ENCODE data around the gene CDK5RAP1.
"Not testable (repeated sequence)": the region's sequence is repeated elsewhere in the genome, so short reads cannot be mapped to it uniquely, and the experiment has no call there.

DNA sequence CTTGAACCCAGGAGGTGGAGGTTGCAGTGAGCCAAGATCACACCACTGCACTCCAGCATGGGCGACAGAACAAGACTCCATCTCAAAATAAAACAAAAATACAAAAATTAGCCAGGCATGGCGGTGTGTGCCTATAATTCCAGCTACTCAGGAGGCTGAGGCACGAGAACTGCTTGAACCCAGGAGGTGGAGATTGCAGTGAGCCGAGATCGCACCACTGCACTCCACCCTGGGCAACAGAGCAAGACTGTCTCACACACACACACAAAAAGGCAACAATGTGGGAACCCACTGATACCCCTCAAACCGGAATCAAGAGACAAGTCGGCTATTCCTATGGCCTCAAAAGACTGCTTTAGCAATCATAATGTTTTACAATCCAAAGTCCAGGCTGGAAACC lies 39.2 kb upstream of the CDK5RAP1 start:
- TF ChIP-seq, protein P1, sequence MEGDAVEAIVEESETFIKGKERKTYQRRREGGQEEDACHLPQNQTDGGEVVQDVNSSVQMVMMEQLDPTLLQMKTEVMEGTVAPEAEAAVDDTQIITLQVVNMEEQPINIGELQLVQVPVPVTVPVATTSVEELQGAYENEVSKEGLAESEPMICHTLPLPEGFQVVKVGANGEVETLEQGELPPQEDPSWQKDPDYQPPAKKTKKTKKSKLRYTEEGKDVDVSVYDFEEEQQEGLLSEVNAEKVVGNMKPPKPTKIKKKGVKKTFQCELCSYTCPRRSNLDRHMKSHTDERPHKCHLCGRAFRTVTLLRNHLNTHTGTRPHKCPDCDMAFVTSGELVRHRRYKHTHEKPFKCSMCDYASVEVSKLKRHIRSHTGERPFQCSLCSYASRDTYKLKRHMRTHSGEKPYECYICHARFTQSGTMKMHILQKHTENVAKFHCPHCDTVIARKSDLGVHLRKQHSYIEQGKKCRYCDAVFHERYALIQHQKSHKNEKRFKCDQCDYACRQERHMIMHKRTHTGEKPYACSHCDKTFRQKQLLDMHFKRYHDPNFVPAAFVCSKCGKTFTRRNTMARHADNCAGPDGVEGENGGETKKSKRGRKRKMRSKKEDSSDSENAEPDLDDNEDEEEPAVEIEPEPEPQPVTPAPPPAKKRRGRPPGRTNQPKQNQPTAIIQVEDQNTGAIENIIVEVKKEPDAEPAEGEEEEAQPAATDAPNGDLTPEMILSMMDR (IDR thresholded peaks at IDR 0.05), result not testable (repeated sequence)
- TF ChIP-seq EZH2phosphoT487 (IDR thresholded peaks at IDR 0.05), result not testable (repeated sequence)
